SU-DHL-6 (cell line): Measurements from ENCODE around the gene MYO19.

ENCODE experiments used
- EZH2phosphoT487 ChIP-seq: fragments of 200-600 bp; sonication (generic), shearing (Covaris generic); conservative IDR thresholded peaks from 2 replicates; pipeline ENCODE4 v1.6.1; 2018; ENCODE audit warnings: mild to moderate bottlenecking, antibody characterized with exemption, low read length, moderate library complexity, mixed read lengths
- TF ChIP-seq, protein P1 (sequence below): fragments of 200-600 bp; sonication (generic); IDR thresholded peaks from one replicate; pipeline ENCODE4 v1.5.1; 2017; ENCODE audit warnings: antibody characterized with exemption, mild to moderate bottlenecking, low read length, moderate library complexity; ENCODE audit not compliant: insufficient read depth, poor library complexity, severe bottlenecking

DNA sequence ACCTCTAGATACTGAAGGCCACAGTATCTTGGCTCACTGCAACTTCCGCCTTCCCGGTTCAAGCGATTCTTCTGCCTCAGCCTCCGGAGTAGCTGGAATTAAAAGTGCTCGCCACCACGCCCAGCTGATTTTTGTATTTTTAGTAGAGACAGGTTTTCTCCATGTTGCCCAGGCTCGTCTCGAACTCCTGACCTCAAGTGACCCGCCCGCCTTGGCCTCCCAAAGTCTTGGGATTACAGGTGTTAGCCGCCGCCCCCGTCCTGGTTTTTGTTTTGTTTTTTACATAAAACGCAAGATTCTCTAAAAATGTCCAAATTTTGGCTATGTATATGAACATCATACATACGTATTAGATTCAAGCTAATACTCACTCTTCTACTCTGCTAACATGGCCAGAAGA lies 8.1 kb upstream of the MYO19 start:
- TF ChIP-seq, protein P1, sequence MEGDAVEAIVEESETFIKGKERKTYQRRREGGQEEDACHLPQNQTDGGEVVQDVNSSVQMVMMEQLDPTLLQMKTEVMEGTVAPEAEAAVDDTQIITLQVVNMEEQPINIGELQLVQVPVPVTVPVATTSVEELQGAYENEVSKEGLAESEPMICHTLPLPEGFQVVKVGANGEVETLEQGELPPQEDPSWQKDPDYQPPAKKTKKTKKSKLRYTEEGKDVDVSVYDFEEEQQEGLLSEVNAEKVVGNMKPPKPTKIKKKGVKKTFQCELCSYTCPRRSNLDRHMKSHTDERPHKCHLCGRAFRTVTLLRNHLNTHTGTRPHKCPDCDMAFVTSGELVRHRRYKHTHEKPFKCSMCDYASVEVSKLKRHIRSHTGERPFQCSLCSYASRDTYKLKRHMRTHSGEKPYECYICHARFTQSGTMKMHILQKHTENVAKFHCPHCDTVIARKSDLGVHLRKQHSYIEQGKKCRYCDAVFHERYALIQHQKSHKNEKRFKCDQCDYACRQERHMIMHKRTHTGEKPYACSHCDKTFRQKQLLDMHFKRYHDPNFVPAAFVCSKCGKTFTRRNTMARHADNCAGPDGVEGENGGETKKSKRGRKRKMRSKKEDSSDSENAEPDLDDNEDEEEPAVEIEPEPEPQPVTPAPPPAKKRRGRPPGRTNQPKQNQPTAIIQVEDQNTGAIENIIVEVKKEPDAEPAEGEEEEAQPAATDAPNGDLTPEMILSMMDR = no peak
- no peak for TF ChIP-seq EZH2phosphoT487
